Upper lobe of left lung (tissue), 4 donors: Measurements from ENCODE around the gene MYLK4.
A peak's percentile ranks its signal among the peaks of the same experiment; 100 is the strongest.

ENCODE experiments used
- CTCF ChIP-seq, 6 experiments: fragments of 450-650 bp in 4 of 6; fragments of 200-600 bp in 2 of 6; sonication (generic) in 2 of 6; IDR thresholded peaks; one replicate each; pipeline ENCODE4 v1.5.1; 2016 to 2019; ENCODE audit warnings: antibody characterized with exemption in 6 of 6
- EP300 ChIP-seq, 4 donors: sonication (generic); formaldehyde crosslinking; IDR thresholded peaks; one replicate each; pipeline ENCODE4 v1.5.1; 2017; ENCODE audit warnings: antibody characterized with exemption in 4 of 4, control low read depth in 2 of 4
- POLR2A ChIP-seq, 4 donors: fragments of 450-650 bp; IDR thresholded peaks; one replicate each; pipeline ENCODE4 v1.5.1; 2016 to 2017; ENCODE audit warnings: antibody characterized with exemption in 4 of 4, mild to moderate bottlenecking in 2 of 4
- POLR2AphosphoS5 ChIP-seq, 2 donors: sonication (generic); formaldehyde crosslinking; IDR thresholded peaks; one replicate each; pipeline ENCODE4 v1.5.1; 2017; ENCODE audit warnings: antibody characterized with exemption in 2 of 2

- TF ChIP-seq CTCF (IDR thresholded peaks at IDR 0.05) (no peak), POLR2AphosphoS5 (IDR thresholded peaks at IDR 0.05) (peak in 1 of 2 donors; percentile 40), POLR2A (IDR thresholded peaks at IDR 0.05) (no peak), EP300 (IDR thresholded peaks at IDR 0.05) (peak in 1 of 4 donors; percentile 14)
Measured at GRCh38 chr6:2795956-2796355, 45.2 kb upstream of the MYLK4 start.
